Activated CD8-positive, alpha-beta memory T cell treated with anti-CD3 and anti-CD28 coated beads for 48 hours (primary cell): ENCODE measurements around the gene RPS2.
"Not testable (repeated sequence)": the region's sequence is repeated elsewhere in the genome, so short reads cannot be mapped to it uniquely, and the experiment has no call there.

Experiments
- DNase-seq, 3 experiments: peaks; one replicate each; pipeline ENCODE4 v3.0.0-alpha.2; 2020; ENCODE audit warnings: low read depth in 2 of 3, low spot score in 2 of 3

Gene RPS2

DNA sequence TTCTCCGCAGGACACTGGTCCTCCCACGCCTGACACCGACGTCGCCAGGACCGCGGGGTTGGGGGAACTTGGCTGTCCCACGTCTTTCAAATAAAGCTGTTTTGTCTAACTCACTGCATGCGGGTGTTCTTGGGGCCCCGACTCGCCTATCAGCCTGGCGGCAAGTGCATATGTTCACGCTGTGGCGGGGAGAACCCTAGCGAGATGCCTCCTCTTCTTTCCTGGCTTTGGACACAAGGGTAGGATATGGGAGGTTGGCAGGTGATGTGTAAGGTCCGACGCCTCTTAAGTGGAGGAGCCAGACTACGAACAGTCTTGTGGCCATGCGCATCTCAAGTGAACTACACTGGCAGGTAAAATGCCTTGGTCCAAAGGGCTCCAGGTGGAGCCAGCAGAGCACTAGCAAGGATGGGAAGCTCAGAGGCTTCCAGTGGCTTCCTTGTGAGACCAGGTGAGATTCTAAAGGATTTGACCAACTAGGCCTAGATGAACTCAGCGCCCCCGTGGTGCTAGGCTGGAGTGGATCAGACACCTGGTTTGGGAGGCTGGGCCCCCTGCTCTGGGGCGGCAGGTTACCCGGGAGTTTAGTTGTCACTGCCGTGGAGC, 873 bp upstream of the RPS2 start:
- no peak for DNase-seq

DNA sequence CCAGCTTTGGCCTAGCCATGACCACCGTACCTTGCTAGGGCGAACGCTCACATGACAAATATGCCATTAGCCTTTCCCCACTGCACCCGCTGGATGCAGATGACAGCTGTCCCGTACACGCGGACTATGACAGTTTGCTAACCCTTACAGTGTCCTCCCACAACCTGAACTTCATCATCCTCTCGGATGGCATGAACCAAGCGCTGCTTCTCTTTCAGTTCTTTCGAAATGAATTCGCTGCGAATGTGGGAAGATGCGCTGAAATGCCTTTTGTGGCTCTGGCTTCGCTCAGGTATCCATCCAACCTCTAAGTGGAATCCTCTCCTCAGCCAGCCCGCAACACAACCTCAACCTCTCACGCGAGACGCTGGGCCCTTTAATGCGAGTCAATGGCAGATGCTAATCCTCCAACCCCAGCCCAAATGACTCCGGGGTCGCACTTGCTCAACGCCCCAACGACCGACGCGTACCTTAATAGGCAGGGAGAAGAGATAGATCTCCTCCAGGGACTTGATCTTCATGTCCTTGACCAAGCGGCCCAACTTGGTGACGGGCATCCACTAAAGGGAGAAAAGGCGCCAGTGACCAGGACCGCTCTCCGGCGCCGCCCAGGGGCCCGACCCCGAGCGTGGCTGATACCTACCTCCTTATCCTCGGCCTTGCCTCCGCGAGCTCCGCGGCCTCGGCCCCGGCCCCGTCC, 670 bp downstream of the RPS2 start:
- DNase-seq, result no peak

DNA sequence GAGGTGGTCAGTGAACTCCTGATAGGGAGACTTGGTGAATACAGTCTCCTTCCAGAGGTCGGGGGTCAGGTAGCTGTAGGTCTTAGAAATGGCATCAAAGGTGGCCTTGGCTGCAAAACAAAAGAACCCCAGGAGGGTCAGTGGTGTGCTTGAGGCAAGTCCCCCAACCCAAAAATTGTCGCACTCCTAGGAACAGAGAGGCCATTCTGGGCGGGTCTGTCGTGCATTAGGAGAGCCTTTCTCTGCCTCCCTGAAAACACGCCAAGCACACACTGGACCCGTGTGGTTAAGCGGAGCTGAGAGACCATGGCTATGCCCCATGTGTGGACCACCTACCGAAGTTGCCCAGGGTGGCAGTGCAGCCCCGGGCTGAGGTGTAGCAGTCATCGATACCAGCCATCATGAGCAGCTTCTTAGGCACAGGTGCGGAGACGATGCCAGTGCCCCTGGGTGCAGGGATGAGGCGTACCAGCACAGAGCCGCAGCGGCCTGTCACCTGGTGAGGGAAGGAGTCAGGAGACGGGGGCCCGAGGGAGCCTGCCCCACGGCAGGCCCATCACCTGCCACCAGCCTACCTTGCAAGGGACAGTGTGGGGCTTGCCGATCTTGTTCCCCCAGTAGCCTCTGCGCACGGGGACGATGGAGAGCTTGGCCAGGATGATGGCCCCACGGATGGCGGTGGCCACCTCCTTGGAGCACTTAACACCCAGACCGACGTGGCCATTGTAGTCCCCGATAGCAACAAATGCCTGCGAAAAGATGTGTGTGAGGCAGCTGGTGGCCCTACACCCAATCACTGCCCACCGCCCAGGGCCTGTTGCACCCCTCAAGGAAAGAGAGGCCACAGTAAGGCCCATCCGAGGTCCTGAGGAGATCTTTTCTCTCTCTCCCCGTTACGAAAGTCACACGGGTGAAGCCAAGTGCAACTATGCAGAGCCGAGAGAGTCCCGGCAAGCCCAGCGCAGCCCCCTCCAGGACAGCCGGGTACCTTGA, 2.2 kb downstream of the RPS2 start:
- not testable (repeated sequence) for DNase-seq

DNA sequence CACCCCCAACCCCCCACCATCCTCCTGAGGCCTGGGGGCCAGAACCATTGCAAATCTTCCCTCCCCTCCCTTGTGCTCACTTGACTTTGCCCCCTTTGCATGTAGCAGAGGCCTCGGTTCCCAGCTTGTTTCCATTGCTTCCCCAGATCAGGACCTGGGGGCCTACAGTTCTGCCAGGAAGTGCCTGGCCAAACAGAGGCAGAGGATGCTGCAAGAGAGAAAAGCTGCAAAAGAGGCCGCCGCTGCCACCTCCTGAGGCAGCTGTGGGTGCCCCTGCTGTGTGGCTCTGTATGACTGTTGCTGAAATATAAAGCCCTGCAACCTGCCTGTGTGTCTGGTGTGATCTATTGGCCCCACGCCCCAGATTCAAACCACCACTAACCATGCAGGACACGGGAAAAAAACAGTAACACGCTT, 3.0 kb downstream of the RPS2 start:
- DNase-seq, result no peak

DNA sequence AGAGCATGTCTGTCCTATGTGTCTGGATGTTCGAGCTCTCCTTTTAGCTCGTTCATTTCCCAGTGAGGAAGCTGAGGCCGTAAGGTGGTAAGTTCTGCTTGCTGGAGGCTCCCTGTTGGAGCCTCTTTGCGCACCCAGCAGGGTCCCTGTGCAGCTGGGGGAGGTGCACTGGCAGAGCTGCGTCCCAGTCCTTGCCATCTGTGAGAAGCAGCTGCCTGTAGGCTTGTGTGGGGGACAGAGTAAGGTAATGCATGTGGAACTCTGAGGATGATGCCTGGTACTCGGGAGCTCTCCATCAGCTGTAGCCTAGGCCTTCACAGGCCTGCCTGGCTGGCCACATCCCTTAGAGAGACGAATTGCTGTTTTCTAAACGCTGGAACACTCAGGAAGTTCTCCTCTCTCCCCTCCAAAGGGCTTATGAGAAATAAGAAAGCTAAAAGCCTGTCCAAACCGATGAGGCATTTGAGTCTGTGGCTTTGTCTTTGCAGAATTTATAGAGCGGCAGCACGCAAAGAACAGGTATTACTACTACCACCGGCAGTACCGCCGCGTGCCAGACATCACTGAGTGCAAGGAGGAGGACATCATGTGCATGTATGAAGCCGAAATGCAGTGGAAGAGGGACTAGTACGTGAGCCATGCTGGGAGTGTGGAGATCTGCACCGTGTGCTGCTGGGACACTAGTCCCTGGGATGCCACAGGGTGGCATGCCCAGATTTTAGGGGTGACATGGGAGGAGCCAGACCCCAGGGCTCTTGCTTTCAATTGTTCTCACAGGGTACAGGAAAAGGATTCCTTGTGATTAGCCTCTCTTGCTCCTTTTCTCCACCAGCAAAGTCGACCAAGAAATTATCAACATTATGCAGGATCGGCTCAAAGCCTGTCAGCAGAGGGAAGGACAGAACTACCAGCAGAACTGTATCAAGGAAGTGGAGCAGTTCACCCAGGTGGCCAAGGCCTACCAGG, 3.7 kb downstream of the RPS2 start:
- no peak for DNase-seq

DNA sequence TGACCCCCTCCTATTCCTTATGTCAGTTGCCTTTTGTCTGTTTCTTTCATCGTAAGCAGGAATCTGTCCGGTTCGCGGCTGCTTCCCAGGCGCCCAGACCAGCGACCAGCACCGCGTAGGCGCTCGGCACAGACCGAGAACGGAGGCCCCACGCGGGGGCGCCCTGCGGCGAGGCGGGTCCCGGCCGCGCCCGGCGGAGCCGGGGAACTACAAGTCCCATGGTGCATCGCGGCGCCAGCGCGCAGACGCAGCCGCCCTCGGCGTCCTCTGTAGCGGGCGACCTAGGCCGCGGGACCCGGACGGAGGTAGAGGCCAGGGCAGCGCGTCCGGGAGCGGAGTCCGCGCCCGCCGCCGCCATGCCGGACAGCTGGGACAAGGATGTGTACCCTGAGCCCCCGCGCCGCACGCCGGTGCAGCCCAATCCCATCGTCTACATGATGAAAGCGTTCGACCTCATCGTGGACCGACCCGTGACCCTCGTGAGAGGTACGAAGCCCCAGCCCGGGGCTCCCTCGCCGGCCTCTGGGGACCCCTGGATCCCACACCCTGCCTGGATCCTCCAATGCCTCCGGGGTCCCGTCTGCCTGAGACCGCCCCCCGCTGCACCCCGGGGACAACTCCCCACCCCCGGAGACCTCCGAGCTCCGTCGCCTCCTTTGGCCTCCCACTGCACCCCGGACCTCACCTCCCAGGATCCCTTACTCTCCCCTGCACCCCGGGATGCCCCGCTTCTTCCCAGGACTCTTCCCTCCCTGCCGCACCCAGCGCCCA, 5.2 kb downstream of the RPS2 start, which contains the start of gene NDUFB10:
Gene NDUFB10, plus strand, starts transcription at position 270 of the 771 bp plus-strand sequence. Its CDS starts 87 bp downstream, at position 357.
- DNase-seq, result peak; percentile 76 to 81 (median 81)

DNA sequence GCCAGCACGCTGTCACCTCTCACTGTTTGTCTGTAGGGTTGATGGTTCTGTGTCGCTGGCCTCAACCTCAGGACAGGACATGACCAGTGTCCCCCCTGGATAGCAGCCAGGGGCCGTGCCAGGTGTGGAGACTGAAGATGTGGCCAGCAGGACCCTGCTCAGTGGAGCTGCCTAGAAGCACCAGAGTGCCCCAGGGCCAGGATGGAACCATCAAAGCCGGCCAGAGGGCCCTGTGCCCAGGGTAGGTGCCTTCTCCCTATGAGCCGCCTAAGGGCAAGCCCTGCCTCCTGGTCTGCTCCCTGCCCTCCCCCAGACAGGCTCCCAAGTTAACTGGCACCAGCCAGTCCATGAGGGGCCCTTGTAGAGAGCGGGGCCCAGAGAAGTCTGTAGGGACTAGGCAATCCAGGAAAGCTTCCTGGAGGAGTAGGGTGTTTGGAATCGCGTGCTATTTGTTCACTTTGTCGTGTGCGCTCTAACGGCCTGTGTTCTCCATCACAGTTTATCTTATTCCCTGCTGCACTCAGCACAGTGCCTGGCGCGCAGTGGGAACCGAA, 5.8 kb downstream of the RPS2 start:
- DNase-seq, result no peak

DNA sequence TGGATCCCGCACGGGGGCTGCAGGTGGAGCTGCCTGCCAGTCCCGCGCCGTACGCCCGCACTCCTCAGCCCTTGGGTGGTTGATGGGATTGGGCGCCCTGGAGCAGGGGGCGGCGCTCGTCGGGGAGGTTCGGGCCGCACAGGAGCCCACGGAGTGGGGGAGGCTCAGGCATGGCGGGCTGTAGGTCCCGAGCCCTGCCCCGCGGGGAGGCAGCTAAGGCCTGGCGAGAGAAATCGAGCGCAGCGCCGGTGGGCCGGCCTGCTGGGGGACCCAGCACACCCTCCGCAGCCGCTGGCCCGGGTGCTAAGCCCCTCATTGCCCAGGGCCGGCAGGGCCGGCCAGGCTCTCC, 6.5 kb downstream of the RPS2 start:
- DNase-seq, result not testable (repeated sequence)

DNA sequence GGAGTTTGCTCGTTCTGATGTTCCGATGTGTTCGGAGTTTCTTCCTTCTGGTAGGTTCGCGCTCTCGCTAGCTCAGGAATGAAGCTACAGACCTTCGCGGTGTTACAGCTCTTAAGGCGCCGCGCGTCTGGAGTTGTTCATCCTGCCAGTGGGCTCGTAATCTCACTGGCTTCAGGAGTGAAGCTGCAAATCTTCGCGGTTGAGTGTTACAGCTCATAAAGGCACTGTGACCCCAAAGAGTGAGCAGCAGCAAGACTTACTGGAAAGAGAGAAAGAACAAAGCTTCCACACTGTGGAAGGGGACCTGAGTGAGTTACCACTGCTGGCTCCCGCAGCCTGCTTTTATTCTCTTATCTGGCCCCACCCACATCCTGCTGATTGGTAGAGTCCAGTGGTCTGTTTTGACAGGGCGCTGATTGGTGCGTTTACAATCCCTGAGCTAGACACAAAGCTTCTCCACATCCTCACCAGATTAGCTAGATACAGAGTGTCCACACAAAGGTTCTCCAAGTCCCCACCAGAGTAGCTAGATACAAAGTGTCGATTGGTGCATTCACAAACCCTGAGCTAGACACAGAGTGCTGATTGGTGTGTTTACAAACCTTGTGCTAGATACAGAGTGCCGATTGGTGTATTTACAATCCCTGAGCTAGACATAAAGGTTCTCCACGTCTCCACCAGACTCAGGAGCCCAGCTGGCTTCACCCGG, 7.0 kb downstream of the RPS2 start:
- DNase-seq, result not testable (repeated sequence)

DNA sequence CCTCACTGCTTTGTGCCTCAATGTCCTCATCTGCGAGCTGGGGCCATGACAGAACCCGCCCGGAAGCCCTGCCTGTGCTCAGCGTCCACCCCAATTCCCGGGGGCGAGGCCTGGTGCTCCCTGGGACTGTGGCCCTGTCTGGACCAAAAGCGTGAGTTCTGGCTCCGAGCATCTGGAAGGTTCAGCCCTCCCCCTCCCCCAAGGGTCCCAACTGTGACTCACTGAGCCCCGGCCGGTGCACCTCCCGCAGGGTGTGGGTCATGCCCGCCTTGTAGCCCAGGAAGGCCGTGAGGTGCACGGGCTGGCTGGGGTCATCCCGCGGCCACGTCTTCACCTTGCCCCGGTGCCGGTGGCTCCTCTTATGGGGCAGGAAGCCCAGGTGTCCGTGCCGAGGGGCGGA, 10.9 kb downstream of the RPS2 start:
- no peak for DNase-seq

DNA sequence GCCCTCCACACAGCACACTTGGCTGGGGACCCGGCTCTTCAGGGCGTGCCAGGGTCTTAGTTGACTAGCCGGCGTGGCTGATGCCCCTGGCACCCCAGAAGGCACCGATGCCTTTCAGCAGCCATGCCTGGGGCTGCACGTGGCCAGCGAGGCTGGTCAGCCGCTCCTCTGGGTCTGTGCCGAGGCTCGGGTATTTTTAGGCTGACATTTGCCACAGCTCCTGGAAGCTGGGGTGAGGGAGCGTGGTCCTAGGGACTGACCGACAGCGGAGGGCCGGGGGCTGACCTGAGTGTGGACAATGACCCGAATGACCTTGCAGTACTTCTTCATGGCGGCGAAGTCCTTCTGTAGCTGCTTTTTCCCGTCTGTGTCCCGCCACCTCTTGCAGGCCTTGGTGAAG, 14.1 kb downstream of the RPS2 start:
- no peak for DNase-seq

DNA sequence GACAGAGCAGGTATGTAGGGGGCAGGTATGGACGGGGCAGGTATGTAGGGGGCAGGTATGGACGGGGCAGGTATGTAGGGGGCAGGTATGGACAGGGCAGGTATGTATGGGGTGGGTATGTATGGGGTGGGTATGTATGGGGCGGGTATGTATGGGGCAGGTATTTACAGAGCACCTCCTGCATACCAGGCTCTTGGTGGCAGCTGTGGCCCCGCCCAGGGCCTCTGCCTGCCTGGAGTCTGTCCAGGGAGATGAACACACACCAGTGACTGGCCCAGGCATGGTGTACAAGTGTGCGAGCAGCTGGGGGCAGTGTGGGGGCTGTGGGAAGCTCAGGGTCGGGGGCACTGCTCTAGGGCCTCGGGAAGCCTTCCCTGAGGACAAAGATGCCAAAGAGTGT, 14.6 kb downstream of the RPS2 start:
- no peak for DNase-seq

DNA sequence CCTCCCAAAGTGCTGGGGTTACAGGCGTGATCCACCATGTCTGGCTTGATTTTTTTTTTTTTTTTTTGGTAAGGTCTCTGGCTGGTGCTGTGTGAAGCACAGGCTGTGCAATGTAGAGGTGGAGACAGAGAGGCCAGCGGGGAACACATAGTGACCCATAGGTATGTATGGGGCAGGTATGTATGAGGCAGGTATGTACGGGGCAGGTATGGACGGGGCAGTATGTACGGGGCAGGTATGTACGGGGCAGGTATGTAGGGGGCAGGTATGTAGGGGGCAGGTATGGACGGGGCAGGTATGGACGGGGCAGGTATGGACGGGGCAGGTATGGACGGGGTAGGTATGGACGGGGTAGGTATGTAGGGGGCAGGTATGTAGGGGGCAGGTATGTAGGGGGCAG, 15.1 kb downstream of the RPS2 start:
- no peak for DNase-seq

DNA sequence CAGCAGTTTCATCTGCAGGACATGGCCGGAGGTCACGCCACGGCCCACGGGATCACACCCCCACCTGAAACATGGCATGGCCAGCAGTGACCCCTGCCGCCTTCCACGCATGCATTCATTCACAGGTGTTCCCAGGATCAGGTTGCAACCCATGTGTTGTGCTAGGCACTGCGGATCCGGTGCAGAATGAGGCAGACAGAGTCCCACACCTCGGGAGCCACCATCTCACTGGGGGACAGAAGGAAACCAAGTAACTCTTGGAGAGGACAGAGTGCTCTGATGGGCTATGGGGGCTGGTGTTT, 17.3 kb downstream of the RPS2 start:
- no peak for DNase-seq

DNA sequence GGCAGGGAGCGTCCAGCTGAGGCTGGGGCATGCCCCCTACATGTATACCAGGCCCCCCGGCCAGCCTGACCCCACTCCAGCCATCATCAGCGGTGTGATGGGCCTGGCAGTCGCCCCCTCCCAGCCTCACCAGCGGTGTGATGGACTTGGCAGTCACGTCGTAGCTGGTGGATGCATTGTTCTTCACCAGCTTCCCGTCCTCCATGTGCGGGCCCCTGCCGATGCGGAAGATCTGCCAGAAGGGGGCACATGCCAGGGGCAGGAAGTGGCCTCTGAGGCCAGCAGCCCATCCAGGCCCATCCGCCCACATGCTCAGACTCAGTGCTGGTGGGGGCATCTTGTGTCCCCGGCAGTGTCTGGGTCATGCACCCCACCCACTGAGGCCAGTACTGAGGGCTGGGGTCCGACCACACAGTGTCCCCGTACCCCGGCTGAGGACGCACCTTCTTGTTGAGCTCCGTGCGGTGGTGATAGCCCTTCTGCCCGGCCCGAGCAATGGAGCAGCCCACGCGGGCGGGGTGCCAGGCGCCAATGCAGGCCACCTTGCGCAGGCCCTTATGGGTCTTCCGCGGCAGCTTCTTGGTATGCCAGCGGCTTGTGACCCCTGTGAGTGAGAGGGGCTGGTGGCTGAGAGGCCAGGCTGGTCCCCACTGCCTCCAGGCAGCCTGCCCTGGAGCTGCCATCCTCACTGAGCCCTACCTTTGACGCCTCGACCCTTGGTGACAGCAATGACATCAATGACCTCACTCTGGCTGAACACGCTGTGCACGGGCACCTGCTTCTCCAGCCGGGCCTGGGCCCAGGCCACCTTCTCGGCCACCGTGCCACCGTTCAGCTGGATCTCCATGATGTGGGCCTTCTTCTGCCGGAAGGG, 17.9 kb downstream of the RPS2 start:
- DNase-seq, result no peak

DNA sequence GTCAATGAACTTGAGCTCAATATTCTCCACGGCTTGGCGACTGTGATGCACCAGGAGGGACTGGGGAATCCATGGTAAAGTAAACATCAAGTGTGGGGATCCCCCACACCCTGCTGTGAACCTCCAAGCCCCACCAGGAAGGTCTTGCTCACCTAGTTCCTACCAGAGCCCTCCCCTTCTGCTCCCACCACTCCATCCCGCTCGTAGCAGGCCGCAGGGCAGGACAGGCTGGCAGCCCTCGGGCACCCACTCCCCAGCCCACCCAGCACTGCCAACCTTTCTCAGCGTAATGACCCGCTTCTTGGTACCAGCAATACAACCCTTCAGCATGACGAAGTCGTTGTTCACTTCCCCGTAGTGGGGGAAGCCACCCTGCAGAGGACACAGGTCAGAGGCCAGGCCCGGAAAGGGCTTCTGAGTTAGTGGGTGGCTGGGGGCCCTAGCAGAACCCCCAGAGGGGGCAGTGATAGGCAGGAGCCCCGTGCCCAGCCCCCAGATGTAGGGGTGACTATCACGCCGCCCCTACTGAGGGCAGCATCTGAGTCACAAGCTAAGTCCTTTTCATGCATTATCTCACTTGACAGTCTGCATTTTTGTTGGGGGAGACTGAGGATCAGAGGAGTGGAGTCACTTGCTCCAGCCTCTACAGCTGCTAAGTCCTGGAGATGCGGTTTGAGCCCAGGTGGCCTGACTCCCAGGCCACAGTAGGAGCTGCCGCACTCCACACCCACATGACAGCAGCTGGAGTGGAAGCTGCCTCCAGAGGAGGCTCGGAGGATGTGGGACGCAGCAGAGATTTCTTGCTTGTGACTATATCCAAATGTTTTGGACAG, 18.9 kb downstream of the RPS2 start:
- no peak for DNase-seq

DNA sequence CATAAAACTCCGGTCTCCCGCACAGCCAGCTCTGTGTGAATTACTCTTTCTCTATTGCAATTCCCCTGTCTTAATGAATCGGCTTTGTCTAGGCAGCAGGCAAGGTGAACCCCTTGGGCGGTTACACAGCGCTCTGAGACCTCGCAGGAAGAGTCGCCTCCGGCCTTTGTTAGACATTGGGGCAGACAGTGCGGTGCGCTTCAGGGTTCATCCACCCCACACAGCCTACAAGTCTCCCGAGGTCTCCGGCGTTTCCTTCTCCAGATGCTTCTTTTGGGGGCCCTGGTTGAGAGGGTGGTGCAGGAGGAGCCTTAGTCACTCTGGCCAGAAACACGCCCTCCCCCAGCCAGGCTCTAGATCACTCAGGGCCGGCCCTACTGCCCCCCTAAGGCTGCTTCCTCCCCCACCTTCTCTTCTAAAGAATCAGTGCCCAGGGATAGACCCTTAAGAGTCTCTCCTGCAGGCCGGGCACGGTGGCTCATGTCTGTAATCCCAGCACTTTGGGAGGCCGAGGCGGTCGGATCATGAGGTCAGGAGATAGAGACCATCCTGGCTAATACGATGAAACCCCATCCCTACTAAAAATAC, 19.9 kb downstream of the RPS2 start:
- DNase-seq, result no peak
